A673 (cell line): Measurements from ENCODE around the gene NKX2-3.

Experiments
- CTCF ChIP-seq: fragments of 300-800, 200-600 bp; sonication (generic); conservative IDR thresholded peaks from 2 replicates; pipeline ENCODE4 v1.5.1; 2017; ENCODE audit warnings: low read depth, mild to moderate bottlenecking, antibody characterized with exemption, low read length, moderate library complexity, mixed read lengths
- EZH2 ChIP-seq: fragments of 200-600 bp; sonication (generic); IDR thresholded peaks from 2 replicates; pipeline ENCODE4 v1.6.1; 2017; ENCODE audit warnings: borderline replicate concordance, low read depth, mild to moderate bottlenecking, mixed read lengths, antibody characterized with exemption, low read length; ENCODE audit not compliant: poor library complexity, severe bottlenecking

GRCh38 chr10:99551616-99552015 is 18.9 kb downstream of the NKX2-3 start:
- TF ChIP-seq CTCF (no peak), EZH2 (no peak)
